GM23338 (cell line): ENCODE data around the gene CRNKL1.

Experiments used
- EZH2 ChIP-seq: fragments of 200-600 bp; sonication (generic); IDR thresholded peaks from one replicate; pipeline ENCODE4 v1.8.0; 2017; ENCODE audit warnings: antibody characterized with exemption, mild to moderate bottlenecking, low read depth; ENCODE audit not compliant: unreplicated experiment
- EZH2phosphoT487 ChIP-seq: fragments of 200-600 bp; sonication (generic); IDR thresholded peaks from one replicate; pipeline ENCODE4 v1.8.1; 2018; ENCODE audit warnings: antibody characterized with exemption; ENCODE audit not compliant: unreplicated experiment
- POLR2AphosphoS5 ChIP-seq: IDR thresholded peaks from 2 replicates; pipeline ENCODE4 v1.6.1; 2016; ENCODE audit warnings: antibody characterized with exemption, low read depth
- REST ChIP-seq: IDR thresholded peaks from one replicate; pipeline ENCODE4 v1.6.1; 2018; ENCODE audit warnings: antibody characterized with exemption; ENCODE audit not compliant: unreplicated experiment
- STAT1 ChIP-seq: IDR thresholded peaks from one replicate; pipeline ENCODE4 v1.6.1; 2016; ENCODE audit warnings: antibody characterized with exemption; ENCODE audit not compliant: unreplicated experiment
- ZNF114 ChIP-seq: fragments of 250-450 bp; sonication (Bioruptor Pico); IDR thresholded peaks from 2 replicates; pipeline ENCODE4 v1.5.0; 2020; ENCODE audit warnings: mild to moderate bottlenecking, moderate library complexity
- ZNF331 ChIP-seq: fragments of 250-450 bp; sonication (Bioruptor Pico); IDR thresholded peaks from 2 replicates; pipeline ENCODE4 v1.5.0; 2020; ENCODE audit warnings: low read depth, mild to moderate bottlenecking, moderate library complexity
- TF ChIP-seq, protein P1 (sequence below), 2 experiments: fragments of 200-600 bp in 1 of 2; sonication (generic) in 1 of 2; conservative IDR thresholded peaks; 2 replicates each; pipeline versions ENCODE4 v1.5.1 to v1.6.1; 2016 to 2017; ENCODE audit warnings: antibody characterized with exemption in 2 of 2, low read depth in 2 of 2, mild to moderate bottlenecking in 2 of 2, moderate library complexity in 1 of 2

GRCh38 chr20:20003031-20003954, 49.0 kb downstream of the CRNKL1 start:
- TF ChIP-seq, protein P1, sequence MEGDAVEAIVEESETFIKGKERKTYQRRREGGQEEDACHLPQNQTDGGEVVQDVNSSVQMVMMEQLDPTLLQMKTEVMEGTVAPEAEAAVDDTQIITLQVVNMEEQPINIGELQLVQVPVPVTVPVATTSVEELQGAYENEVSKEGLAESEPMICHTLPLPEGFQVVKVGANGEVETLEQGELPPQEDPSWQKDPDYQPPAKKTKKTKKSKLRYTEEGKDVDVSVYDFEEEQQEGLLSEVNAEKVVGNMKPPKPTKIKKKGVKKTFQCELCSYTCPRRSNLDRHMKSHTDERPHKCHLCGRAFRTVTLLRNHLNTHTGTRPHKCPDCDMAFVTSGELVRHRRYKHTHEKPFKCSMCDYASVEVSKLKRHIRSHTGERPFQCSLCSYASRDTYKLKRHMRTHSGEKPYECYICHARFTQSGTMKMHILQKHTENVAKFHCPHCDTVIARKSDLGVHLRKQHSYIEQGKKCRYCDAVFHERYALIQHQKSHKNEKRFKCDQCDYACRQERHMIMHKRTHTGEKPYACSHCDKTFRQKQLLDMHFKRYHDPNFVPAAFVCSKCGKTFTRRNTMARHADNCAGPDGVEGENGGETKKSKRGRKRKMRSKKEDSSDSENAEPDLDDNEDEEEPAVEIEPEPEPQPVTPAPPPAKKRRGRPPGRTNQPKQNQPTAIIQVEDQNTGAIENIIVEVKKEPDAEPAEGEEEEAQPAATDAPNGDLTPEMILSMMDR (conservative IDR thresholded peaks at IDR 0.05; ENCODE audit: low read depth in 2 of 2): no peak
- TF ChIP-seq EZH2 (no peak), POLR2AphosphoS5 (no peak), REST (no peak), STAT1 (no peak), EZH2phosphoT487 (no peak), ZNF331 (CRISPR knock-in tag) (no peak), ZNF114 (CRISPR knock-in tag) (no peak)
